Daoy (cell line): ENCODE results near the gene MEIOB. TPM values are rescaled to one million over a fixed set of nuclear protein-coding genes. Genes with fewer than 3 reads are reported as not detected.
"Not testable (repeated sequence)": the region's sequence is repeated elsewhere in the genome, so short reads cannot be mapped to it uniquely, and the experiment has no call there.

Experiments used
- DNase-seq: peaks from one replicate; pipeline ENCODE4 v3.0.0-alpha.2; 2015; ENCODE audit warnings: low read depth
- total RNA-seq: library from RNA; depleted of rRNA; stranded (reverse); fragments of >200 nt; shearing (Covaris generic); gene quantifications from 2 replicates; pipeline ENCODE4 v1.2.3, GENCODE V29; 2014; rRNA removed

The MEIOB gene, protein sequence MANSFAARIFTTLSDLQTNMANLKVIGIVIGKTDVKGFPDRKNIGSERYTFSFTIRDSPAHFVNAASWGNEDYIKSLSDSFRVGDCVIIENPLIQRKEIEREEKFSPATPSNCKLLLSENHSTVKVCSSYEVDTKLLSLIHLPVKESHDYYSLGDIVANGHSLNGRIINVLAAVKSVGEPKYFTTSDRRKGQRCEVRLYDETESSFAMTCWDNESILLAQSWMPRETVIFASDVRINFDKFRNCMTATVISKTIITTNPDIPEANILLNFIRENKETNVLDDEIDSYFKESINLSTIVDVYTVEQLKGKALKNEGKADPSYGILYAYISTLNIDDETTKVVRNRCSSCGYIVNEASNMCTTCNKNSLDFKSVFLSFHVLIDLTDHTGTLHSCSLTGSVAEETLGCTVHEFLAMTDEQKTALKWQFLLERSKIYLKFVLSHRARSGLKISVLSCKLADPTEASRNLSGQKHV
- total RNA-seq: not detected in 2 replicates

DNA sequence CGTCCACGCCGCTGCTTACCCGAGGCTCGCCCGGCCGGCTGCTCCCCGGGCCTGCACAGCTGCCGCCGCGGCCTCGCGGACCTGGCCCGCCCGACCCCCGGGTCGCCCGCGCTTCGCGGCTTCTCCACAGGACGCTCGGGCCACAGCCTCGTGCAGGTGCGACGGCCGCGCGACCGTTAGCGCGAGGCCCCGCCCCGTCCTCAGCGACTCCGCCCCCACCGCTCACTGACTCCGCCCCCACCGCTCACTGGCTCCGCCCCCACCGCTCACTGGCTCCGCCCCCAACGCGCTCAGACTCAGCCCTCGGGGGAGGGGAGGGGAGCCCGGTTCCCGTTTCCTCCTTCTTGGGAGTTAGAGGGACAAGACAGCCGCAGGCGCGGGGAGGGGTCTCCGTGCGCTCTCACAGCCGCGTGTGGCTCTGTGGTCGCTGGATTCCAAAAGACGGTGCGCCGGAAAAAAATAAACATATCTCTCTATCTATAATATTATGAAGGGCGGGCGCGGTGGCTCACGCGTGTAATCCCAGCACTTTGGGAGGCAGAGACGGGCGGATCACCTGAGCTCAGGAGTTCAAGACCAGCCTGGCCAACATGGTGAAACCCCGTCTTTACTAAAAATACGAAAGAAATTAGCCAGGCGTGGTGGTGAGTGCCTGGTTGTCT lies at the start of gene MEIOB:
Gene MEIOB, minus strand, starts transcription at position 191 of the 662 bp plus-strand sequence. CDS start 3,989 bp downstream, outside the sequence.
- DNase-seq: peak; percentile 59

DNA sequence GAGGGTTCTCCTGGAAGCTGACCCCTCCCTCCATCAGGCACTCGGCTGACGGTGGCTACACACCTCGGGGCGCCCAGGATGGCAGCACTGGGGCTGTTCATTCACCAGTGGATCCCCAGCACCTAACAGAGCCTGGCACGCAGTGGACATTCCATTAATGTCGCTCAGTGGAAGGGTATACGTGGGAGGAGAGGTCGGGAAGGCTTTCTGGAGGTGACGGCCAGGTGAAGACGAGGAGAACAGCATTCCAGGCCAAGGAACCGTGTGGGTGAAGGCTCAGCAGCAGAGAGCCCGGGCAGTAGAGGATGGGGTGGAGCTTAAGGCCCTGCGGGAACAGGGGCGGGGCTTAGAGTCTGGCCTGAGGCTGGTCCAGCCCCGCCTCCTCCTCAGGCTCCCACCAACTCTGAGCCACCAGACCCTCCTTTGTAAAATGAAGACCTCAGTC lies 48.8 kb upstream of the MEIOB start:
- peak; percentile 42 for DNase-seq

DNA sequence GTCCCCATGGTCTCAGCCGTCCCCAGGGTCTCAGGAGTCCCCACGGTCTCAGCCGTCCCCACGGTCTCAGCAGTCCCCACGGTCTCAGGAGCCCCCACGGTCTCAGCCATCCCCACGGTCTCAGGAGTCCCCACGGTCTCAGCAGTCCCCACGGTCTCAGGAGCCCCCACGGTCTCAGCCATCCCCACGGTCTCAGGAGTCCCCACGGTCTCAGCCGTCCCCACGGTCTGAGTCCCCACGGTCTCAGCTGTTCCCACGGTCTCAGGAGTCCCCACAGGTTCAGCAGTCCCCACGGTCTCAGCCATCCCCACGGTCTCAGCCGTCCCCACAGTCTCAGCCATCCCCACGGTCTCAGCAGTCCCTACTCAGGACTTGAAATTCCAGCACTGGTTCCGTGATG lies 48.2 kb upstream of the MEIOB start:
- not testable (repeated sequence) for DNase-seq

DNA sequence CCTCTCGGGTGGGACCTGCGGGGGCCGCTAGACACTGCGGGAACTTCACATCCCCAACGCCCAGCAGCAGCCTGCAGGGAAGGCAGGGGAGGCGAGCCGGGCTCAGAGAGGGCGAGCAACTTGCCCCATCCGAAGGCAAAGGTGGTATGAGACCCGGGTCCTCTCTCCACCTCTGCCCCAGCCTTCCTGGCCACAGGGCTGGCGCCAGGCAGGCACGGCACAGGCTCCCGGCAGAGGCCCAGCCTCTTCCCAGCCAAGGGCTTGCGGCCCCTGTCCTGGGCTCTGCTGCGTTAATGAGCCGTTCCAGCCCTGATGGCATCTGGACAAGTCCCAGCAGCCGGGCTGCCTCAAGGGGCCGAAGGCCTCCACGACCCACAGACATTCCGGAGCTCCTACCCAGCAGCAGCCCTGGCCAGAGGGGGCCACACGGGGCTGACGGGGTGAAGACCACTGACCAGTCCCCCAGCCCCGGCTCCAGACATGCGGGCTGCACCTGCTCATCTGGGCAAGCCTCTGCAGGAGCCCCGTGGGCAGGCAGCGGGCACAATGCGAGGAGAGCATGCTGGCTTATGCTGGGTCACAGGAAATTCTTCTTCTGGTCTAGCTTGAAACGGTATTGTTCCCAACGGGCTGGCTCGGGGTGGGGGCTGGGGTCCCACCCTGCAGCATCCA lies 47.5 kb upstream of the MEIOB start:
- no peak for DNase-seq

DNA sequence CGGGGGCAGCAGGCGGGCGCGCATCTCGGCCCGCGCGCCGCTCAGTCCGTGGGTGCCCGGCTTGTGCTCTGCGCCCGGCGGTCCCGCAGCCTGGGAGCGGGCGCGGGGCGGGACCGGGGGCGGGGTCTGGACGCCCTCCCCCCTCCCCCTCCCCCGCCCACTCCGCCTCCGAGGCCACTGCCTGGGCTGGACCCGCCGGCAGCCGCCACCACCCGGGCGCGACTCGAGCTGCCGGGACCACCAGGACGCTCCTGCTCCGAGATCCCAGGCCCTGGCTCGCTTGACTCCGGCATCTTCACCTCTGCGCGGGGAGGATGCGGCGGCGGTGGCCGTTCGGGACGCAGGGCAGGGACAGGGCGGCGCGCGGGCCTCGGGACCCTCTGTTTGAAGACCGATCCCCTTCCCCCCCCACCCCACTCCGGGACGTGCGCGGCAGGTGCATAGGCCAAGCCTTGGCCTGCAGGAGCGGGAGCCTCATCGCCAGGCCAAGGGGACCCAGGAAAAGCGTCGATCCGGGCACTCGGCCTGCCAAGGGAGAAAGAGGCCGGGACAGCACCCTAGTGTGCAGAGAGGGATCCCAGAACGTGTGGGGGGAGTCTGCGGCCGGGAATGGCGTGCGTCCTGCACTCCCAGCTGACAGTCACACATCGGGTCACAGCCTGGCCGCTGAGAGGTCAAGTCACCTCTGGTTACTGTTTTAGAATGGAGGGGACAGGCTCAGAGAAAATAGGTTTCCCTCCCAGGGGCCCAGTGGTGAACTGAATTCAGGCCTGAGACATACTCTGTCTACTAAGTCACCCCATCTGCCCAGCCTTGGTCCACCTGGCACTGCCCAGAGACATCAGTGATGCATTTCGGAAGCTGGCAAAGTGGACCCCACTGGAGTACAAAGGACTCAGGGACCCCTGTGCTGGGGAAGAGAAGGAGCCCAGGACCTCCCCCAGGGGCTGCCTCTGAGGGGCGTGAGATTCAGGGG lies 46.7 kb upstream of the MEIOB start, which contains the start of gene HS3ST6:
Gene HS3ST6, minus strand, starts transcription at position 65 of the 976 bp plus-strand sequence. CDS start 92 bp downstream, outside the sequence.
- DNase-seq: no peak

DNA sequence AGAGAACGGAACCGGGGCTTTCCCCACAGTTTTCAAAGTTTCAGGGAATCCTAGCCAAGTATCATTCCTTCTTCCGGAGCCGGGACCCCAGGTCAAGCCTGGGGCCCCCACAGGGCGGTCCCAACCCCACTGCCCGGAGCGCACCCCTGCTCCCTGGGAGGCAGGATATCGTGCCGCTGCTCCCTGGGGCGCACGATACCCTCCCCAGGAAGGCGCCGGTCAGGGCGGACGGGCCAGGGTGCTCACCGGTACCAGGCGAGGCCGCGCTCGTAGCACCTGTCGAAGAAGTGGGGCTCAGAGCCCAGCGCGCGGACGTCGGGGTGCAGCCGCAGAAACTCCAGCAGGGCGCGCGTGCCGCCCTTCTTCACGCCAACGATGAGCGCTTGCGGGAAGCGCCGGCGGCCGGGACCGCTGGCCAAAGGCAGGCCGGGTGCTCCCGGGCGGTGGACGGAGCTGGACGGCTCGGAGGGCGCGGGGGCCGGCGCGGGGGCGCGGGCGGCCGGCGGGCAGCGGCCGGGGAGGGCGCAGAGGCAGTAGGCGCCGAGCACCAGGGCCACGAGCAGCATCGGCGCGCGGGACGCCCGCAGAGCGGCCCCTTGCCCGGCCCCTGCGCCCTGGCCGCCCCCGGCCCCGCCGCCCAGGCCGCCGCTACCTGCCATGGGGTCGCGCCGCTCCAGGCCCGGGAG lies 45.8 kb upstream of the MEIOB start:
- no peak for DNase-seq

DNA sequence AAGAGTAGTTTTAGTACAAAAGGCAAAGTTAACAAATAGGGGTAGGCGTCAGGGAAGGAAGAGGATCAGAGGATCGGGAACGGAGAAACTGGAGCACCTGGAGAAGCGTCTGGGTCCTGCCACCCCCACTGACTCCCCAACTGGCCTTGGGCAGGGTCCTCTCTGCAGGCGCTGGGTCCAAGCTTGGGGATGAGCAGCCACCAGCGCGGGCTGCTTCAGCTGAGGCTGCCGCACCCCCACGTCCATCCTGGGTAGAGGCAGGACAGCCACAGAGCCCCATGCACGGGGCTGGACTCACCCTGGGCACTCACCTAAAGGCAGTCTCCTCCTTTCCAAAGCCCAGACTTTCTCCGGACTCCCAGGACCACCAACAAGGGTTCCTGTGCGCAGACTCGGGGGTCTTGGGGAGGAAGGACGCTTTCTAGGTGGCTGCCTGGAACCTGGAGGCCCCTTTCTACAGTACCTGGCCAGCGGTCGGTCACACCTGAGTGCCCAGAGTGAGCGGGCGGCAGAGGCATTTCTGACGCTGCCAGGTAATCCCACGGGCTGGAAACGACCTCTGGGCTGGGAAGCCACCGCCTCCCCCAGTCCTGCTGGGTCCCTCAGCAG lies 45.2 kb upstream of the MEIOB start:
- no peak for DNase-seq

DNA sequence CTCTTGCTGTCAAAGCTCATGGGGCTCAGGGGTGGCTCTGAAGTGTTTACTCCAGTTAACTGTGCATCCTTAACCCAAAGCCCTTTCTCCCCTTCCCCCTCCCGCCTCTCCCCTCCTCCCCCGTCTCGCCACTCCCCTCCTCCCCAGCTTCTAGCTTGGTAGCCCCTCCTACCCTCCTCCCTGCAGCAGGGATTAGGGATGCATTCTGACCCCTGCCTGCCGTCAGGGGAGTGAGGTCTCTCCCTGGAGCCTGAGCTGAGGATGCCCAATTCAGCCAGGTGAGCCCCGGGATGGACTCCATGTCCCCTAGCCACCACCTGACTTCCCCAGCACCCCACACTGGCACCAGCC lies 44.7 kb upstream of the MEIOB start:
- DNase-seq: no peak

DNA sequence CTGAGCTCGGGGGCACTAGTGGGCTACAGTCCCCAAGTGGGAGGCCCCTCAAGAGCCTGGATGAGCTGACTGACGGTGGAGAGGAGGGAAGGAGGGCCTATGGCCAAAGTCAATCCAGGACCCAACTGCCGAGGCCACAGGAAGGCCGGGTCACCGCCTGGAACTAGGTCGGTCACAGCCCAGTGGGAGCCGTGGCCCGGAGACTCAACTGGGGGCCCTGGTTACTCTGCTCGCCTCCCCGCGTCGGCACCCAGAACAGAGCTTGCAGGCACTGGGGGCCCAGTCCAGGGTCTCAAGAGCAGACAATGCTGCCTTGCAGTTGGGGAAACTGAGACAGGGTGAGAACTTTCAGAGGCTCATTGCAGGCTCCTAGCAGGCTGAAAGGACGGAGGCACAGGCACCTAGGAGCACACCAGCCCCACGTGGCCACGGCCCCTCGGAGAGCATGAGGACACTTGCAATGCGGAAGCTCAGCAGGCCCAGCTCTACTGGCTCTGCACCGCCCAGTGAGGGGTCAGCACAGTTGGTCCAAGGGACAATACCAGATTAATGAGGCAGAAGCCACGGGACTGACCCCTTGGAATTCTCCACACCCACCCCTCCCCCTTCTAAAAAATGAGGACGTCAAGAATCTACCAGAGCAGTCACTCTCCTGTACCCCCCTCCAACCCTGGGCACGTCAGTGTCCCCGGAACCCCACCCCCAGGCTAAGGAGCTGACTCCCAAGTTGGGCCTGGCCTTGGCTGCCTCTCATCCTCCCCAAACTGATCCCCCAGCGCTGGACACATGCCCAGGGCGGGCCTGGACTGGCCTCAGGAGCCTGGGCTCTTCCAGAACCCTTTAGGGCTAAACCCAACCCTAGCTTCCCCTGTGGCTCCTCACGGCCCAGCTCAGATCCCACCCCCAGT lies 44.0 kb upstream of the MEIOB start:
- DNase-seq: no peak

DNA sequence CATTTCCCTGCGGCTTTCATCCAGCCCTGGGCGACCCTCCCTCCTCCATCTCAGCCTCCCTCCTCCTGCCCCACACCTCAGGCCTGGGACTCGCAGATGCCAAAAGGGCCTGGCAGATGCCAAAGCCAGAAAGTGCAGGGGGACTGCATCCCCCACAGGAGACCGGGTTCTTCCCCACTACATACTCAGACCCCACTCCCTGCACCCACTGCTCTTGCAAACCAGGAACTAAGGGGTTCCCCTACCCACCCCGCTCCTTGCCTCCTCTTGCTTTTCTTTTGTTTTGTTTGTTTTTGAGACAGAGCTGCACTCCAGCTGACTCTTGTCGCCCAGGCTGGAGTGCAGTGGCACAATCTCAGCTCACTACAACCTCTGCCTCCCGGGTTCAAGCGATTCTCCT lies 43.0 kb upstream of the MEIOB start:
- DNase-seq: no peak

DNA sequence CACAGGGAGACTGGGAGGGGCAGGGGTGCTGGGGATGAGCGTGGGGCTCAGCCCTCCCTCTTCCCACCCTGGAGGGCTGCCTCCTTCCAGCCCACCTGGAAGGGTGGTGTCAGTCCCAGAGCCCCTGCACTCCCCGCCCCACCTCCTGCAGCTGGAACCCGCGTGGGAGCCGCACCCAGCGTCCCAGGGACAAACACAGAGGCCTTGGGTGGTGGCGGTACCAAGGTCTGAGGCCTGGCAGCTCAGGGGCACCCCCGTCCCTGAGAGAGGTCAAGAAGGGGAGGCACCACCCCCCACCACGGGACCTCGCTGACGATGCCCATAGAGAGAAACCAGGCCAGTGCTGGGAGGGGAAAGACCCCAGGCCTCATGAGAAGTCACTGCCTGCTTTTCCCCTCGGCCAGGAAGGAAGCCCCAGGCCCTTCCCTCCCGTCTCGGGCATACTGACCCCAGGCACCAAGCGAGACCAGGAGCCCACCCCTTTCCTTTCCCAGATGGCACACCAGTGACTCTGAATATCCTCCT lies 42.2 kb upstream of the MEIOB start:
- no peak for DNase-seq

DNA sequence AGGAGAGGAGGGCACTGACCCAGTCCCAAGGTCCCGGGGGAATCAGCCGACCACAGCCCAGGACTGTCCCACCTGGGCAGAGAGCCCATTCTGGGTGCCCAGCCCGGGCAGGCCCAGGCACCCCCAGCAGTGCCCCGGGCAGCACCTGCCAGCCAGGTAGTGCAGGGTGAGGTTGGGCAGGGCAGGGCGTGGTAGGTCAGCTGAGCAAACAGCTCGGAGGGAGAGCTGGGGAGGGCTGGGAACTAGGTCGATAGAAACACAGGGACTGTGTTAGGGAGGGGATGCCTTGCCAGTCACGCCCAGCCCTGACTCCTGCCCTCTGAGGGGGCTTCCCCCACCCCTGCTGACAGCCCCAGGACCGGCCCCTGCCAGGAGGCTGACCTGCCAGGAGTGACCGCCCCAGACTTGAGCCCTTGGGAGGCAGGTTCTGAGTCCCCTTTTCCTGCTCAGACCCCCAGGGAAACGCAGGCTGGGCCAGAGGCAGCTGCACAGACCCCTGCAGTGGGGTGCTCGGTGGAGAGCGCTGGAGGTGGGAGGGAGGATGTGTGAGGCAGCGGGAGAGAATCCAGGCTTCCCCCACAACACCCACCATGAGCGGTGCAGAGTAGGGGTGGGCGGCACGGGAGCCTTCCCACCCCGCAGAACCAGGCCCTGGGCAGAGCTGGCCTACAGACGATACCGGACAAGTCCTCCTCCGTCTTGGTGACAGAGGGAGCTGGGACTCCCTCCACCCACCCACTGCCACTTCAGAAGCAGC lies 41.5 kb upstream of the MEIOB start:
- no peak for DNase-seq

DNA sequence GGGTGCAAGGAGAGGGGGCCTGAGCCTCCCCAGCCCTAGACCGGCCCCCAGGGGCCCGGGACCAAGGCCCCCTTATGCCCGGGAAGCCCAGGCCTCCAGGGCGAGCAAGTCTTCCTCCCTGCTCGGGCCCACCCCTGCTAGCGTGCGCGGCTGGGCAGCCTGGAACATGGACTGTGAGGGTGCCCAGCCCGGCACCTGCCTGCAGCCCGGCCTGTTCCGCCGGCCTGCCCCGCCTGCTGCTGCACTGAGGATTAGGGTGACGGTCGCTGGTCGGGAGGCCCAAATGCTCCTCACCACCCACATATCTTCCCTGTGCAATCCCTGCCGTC lies 40.2 kb upstream of the MEIOB start:
- no peak for DNase-seq

DNA sequence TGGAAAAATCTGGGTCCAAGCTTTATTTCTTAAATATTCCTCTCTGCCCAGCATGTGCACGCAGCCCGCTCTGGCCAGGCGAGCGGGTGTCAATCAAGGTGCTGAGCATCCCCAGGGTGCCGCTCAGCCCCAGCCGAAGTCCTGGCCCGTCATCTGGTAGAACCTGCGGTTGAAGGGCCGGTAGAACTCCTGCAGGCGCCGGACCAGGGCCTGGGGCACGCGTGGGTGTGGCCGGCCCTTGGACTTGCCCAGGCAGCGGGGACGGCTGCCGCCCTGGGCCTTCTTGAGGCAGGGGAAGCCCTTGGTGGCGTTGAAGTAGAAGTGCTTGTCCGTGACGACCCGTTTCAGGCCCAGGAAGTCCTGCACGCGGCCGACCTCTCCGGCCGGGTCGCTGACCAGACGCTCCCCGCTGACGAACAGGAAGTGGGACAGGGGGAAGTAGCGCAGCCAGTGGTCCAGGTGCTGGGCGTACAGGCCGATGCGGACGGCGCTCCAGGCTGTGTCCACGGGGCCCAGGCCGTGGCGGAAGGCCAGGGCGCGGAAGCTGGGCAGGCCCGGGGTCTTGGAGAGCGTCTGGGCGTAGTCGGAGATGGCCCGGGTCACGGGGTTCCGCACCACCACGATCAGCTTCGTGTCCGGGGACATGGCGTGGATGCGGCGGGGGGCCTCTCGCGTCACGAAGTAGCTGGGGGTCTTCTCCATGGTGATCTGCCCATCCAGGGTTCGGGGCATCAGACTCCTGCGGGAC lies 39.7 kb upstream of the MEIOB start:
- no peak for DNase-seq

DNA sequence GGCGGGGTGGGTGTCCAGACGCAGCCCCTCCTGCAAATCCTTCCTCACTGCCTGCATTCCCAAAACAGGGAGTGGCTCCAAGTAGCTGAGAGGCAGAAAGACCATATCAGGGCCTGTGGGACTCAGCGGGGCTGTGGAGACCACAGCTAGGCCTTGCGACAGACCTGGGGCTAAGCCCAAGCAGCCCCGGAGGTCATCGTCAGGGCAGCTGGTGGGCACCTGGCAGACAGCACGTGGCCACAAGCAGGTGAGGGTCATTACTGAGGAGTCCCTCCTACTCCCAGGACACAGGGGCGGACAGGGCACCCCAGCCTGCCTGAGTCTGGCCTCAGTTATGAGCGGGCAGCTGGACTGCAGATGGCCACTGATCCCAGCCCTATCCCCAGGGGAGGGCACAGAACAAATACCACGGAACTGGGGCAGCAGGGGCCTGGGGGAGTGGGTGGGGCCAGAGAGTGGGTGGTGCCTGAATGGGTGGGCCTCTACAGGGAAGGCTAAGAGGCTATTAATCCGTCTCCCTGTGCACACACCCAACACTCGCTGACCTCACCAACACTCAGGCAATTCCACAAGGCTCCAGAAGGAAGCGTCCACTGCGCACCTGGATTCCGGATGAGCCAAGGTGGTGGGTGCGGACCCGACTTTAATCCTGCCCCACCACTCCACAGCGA lies 37.7 kb upstream of the MEIOB start:
- no peak for DNase-seq

DNA sequence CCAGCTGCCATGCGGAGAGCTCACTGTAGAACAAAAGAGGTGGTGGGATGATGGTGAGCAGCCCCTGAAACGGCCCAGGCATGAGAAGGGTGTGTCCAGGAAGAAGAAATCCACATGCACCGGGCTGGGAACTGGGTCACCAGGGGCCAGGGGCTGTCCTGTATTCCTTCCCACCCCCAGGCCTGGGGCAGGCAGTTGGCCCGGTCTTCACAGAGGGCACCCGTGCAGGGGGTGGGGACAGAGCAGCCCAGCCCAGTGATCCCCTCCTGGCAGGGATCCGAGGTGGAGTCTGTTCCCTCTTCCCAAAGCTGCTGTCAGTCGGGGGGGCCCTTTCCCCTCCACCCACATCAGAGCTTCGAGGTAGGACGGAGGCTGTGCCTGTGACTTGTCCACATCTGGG lies 37.0 kb upstream of the MEIOB start:
- DNase-seq: no peak

DNA sequence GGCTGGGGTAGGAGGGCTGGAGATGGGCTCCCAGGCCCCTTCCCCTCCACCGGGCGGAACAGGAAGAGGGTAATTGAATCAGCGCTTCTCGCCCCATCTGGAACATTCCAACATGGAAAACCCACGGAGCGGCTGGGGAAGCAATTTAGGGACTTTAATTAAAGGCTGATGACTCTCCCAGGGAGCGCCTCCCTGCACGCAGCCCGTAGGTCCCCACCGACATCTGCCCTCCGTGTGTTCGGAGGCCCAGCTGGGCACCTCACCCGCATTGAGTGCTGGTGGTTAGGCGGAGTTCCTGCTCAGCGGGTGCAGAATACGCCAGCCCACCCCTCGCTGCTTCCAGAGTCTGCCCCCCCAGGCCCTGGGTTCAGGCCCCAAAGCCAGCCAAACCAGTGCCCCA lies 36.2 kb upstream of the MEIOB start:
- DNase-seq: no peak
